K562 (cell line): ENCODE results near the gene CNTROB. TPM values are rescaled to one million over a fixed set of nuclear protein-coding genes. Genes with fewer than 3 reads are reported as not detected.

Source experiments
- ATAC-seq: fragments of 200-7000 bp; cut with Tn5 transposase; 3 replicates; pipeline ENCODE4 v1.9.1; 2020; ENCODE audit warnings: moderate library complexity
- BruUV-seq: library from RNA; stranded (reverse); fragments of 400-500 nt; replicated peaks from 2 replicates; lab custom pipeline; 2021; lab: Mats Ljungman, UMichigan
- CTCF ChIA-PET: fragments of 300-600 bp; formaldehyde crosslinking; extraction: SDS; loops from one replicate; lab custom pipeline; 2021; ENCODE audit warnings: low intra/inter-chr PET ratio; lab: Yijun Ruan, JAX
- POLR2A ChIA-PET: fragments of 300-600, 350-650 bp; sonication (Branson Sonifier 250); formaldehyde crosslinking; extraction: SDS; loops from one replicate; lab custom pipeline; 2021; ENCODE audit warnings: antibody characterized with exemption, inconsistent platforms; lab: Yijun Ruan, JAX
- DNase-seq, 4 experiments: peaks; one replicate each; pipeline versions ENCODE4 v3.0.0 to v3.0.0-alpha.2; 2011 to 2018; ENCODE audit warnings: low spot score in 3 of 4, mixed read lengths in 3 of 4; ENCODE audit errors: extremely low read depth in 1 of 4
- FAIRE-seq: peaks from 2 replicates; lab custom pipeline; 2011; peaks lifted over from hg19 to GRCh38; lab: Jason Lieb, UNC
- H2AFZ ChIP-seq: 2 replicates; pipeline ENCODE4 v1.6.0; 2011; ENCODE audit warnings: low read depth, low read length, control low read depth, inconsistent platforms
- H3K27ac ChIP-seq: fragments of 200-600 bp; 3 replicates; pipeline ENCODE4 v1.8.0; 2011; ENCODE audit warnings: low read depth, mild to moderate bottlenecking, control low read depth, inconsistent platforms, low read length, moderate library complexity, mixed read lengths; ENCODE audit errors: extremely low read depth
- H3K27me3 ChIP-seq, 2 experiments: fragments of 300-600 bp in 1 of 2; 2 replicates in 1 of 2; 3 replicates in 1 of 2; pipeline versions ENCODE4 v1.6.0 to v1.8.0; 2011; ENCODE audit warnings: inconsistent platforms in 2 of 2, low read length in 2 of 2, mild to moderate bottlenecking in 1 of 2, mixed read lengths in 1 of 2, moderate library complexity in 1 of 2; ENCODE audit not compliant: control insufficient read depth in 2 of 2, insufficient read depth in 2 of 2
- H3K36me3 ChIP-seq: fragments of 300-600 bp; 3 replicates; pipeline ENCODE4 v1.8.0; 2011; ENCODE audit warnings: mild to moderate bottlenecking, low read length, inconsistent platforms; ENCODE audit not compliant: control insufficient read depth, insufficient read depth
- H3K4me1 ChIP-seq, 2 experiments: fragments of 200-600 bp in 1 of 2; replicated peaks in 1 of 2; 2 replicates in 1 of 2; 3 replicates in 1 of 2; pipeline versions ENCODE4 v1.5.1 to v1.8.0; 2011; ENCODE audit warnings: inconsistent platforms in 2 of 2, low read length in 2 of 2, mild to moderate bottlenecking in 1 of 2, mixed read lengths in 1 of 2, moderate library complexity in 1 of 2; ENCODE audit not compliant: control insufficient read depth in 2 of 2, insufficient read depth in 2 of 2
- H3K4me2 ChIP-seq: 2 replicates; pipeline ENCODE4 v1.6.1; 2011; ENCODE audit warnings: low read length, control low read depth, inconsistent platforms, mixed read lengths; ENCODE audit not compliant: insufficient read depth
- H3K4me3 ChIP-seq: fragments of 200-600 bp; sonication (generic), shearing (Covaris generic); 2 replicates; pipeline ENCODE4 v1.5.1; 2016; ENCODE audit warnings: control low read depth, inconsistent platforms
- H3K79me2 ChIP-seq: fragments of 200-600 bp; 3 replicates; pipeline ENCODE4 v1.8.0; 2011; ENCODE audit warnings: low read length, inconsistent platforms; ENCODE audit not compliant: control insufficient read depth, insufficient read depth
- H3K9ac ChIP-seq, 2 experiments: 2 replicates each; pipeline versions ENCODE4 v1.6.0 to v1.6.1; 2011; ENCODE audit warnings: low read depth in 2 of 2, low read length in 2 of 2, control low read depth in 1 of 2, inconsistent platforms in 1 of 2, mild to moderate bottlenecking in 1 of 2, mixed read lengths in 1 of 2; ENCODE audit not compliant: insufficient read depth in 1 of 2
- H3K9me1 ChIP-seq: one replicate; pipeline ENCODE4 v1.6.0; 2011; ENCODE audit warnings: inconsistent platforms, mild to moderate bottlenecking, low read length, moderate library complexity; ENCODE audit not compliant: control insufficient read depth, insufficient read depth
- H3K9me3 ChIP-seq: replicated peaks from 2 replicates; pipeline ENCODE4 v1.5.1; 2011; ENCODE audit warnings: low read depth, low read length, inconsistent platforms; ENCODE audit not compliant: control insufficient read depth, insufficient read depth
- H4K20me1 ChIP-seq: replicated peaks from 2 replicates; pipeline ENCODE4 v1.6.1; 2011; ENCODE audit warnings: low read length, inconsistent platforms, mixed read lengths; ENCODE audit not compliant: control insufficient read depth, insufficient read depth
- CREB1 ChIP-seq, 2 experiments: sonication (generic) in 1 of 2; formaldehyde crosslinking in 1 of 2; IDR thresholded peaks; 2 replicates each; pipeline versions ENCODE4 v1.6.1 to v1.8.0; 2012 to 2022; ENCODE audit warnings: inconsistent platforms in 1 of 2, mild to moderate bottlenecking in 1 of 2, missing genetic modification reagents in 1 of 2, moderate library complexity in 1 of 2
- CREB3L1 ChIP-seq: fragments of 450-650 bp; IDR thresholded peaks from 2 replicates; pipeline ENCODE4 v1.6.1; 2014; ENCODE audit warnings: low read depth, mild to moderate bottlenecking, moderate library complexity, borderline replicate concordance
- FUS ChIP-seq: fragments of 200-400 bp; formaldehyde crosslinking; optimal IDR thresholded peaks from 2 replicates; pipeline ENCODE3; 2017; ENCODE audit warnings: low read depth, low read length
- KLF16 ChIP-seq: IDR thresholded peaks from 2 replicates; pipeline ENCODE4 v1.6.1; 2016; ENCODE audit warnings: antibody characterized with exemption
- PYGO2 ChIP-seq: fragments of 450-650 bp; IDR thresholded peaks from 2 replicates; pipeline ENCODE4 v1.6.1; 2016; ENCODE audit warnings: mild to moderate bottlenecking, missing genetic modification characterization, moderate library complexity, missing compliant biosample characterization
- SMAD3 ChIP-seq: fragments of 450-650 bp; formaldehyde crosslinking; conservative IDR thresholded peaks from 2 replicates; pipeline ENCODE4 v1.4.0; 2020; ENCODE audit warnings: mild to moderate bottlenecking
- SRF ChIP-seq, 2 experiments: fragments of 250-450, 450-650 bp in 1 of 2; sonication (Bioruptor Pico) in 1 of 2; sonication (generic) in 1 of 2; formaldehyde crosslinking; IDR thresholded peaks; 2 replicates each; pipeline versions ENCODE4 v1.5.0 to v1.5.1; 2020 to 2022; ENCODE audit warnings: mild to moderate bottlenecking in 1 of 2, missing genetic modification reagents in 1 of 2
- TAF7 ChIP-seq: fragments of 450-650 bp; IDR thresholded peaks from 2 replicates; pipeline ENCODE4 v1.6.1; 2016; ENCODE audit warnings: missing genetic modification characterization, missing compliant biosample characterization
- TAL1 ChIP-seq: fragments of 450-650 bp; IDR thresholded peaks from 2 replicates; pipeline ENCODE4 v1.6.1; 2016; ENCODE audit warnings: mild to moderate bottlenecking
- UBTF ChIP-seq, 2 experiments: IDR thresholded peaks; 2 replicates each; pipeline ENCODE4 v1.6.1; 2012; ENCODE audit warnings: improper control_type of control experiment in 2 of 2, low read depth in 2 of 2, low read length in 2 of 2, borderline replicate concordance in 1 of 2
- ZKSCAN3 ChIP-seq: fragments of 250-450 bp; sonication (Bioruptor Pico); IDR thresholded peaks from 2 replicates; pipeline ENCODE4 v1.4.0; 2020
- ZNF263 ChIP-seq: sonication (generic); formaldehyde crosslinking; IDR thresholded peaks from 2 replicates; pipeline ENCODE4 v1.8.0; 2022; ENCODE audit warnings: mild to moderate bottlenecking, missing genetic modification reagents, borderline replicate concordance
- ZNF395 ChIP-seq: fragments of 200-800 bp; sonication (Bioruptor generic); IDR thresholded peaks from 2 replicates; pipeline ENCODE4 v1.6.1; 2017; ENCODE audit warnings: missing genetic modification characterization, missing compliant biosample characterization
- ZNF561 ChIP-seq: fragments of 450-650 bp; formaldehyde crosslinking; conservative IDR thresholded peaks from 2 replicates; pipeline ENCODE4 v1.4.0; 2020; ENCODE audit warnings: mild to moderate bottlenecking, moderate library complexity
- WGBS: fragments of 100-300 bp; shearing (Covaris generic); methylation state at CpG from one replicate; pipeline ENCODE4 v1.1.6; 2016; ENCODE audit warnings: low coverage, mixed read lengths; ENCODE audit not compliant: insufficient coverage; ENCODE audit errors: missing lambda C conversion rate; 5-methylcytosine and 5-hydroxymethylcytosine counted together
- in situ Hi-C: fragments of 300-500 bp; cut with MboI; formaldehyde crosslinking; loops from 4 replicates; pipeline ENCODE4 v1.15.0; 2018; ENCODE audit warnings: inconsistent platforms, mixed read lengths
- intact Hi-C: fragments of 100-400 bp; cut with micrococcal nuclease; formaldehyde crosslinking; loops from 2 replicates; pipeline ENCODE4 v1.14.2; 2022
- polyA plus RNA-seq, 8 experiments: library from polyadenylated mRNA; depleted of rRNA in 4 of 8; stranded (reverse) in 5 of 8; unstranded in 3 of 8; fragments of >200 nt; fragmentation: Nextera tagmentation in 2 of 8; fragmentation: Illumina TruSeq in 1 of 8; extraction: Ambion mirVana in 2 of 8; extraction: Trizol in 1 of 8; gene quantifications; 2 replicates each; pipeline versions ENCODE4 v1.2.1 to v1.2.3, GENCODE V29; 2011 to 2014; ENCODE audit warnings: inconsistent platforms in 1 of 8, missing spikeins in 1 of 8
- total RNA-seq, 7 experiments: library from RNA; depleted of rRNA in 6 of 7; stranded (reverse); fragments of >200 nt in 6 of 7; fragmentation: Illumina TruSeq in 2 of 7; extraction: Trizol in 2 of 7; gene quantifications; 2 replicates each; pipeline versions ENCODE4 v1.2.1 to v1.2.3, GENCODE V29; 2011 to 2021; ENCODE audit warnings: low replicate concordance in 1 of 7

The CNTROB gene
- total and polyA plus RNA-seq, 9 of the 15 experiments (the other 6 are each of a cell fraction or from before 2014, with no cell fraction given) = 1.9 to 33.3 (median 23.0) TPM

GRCh38 chr17:7944326-7944725 is 12.3 kb downstream of the CNTROB start:
- ATAC-seq (no peak), FAIRE-seq (no peak), DNase-seq (no peak)
- Histone ChIP-seq H3K9ac (no peak overlapping the region; a peak in 1 of 4 replicates), H3K9me3 (no peaks in the 10 kb centered on the region), H4K20me1 (no peaks in the 10 kb centered on the region), H2AFZ (no peak overlapping the region), H3K36me3 (peaks cover 65% of the 10 kb centered on the region), H3K27me3 (no peaks in the 10 kb centered on the region), H3K4me3 (no peak overlapping the region), H3K4me1 (no peaks in the 10 kb centered on the region), H3K9me1 (no peaks in the 10 kb centered on the region), H3K4me2 (no peak overlapping the region), H3K27ac (no peak overlapping the region), H3K79me2 (no peaks in the 10 kb centered on the region)
- ChIA-PET POLR2A (interaction anchor here (0.5 to 1.6 kb wide), 7 partner anchors 9 to 869 kb away, joined by 3 to 7 read pairs (median 3); partner anchors contain the start of genes CNTROB and TRAPPC1), CTCF (no interaction called here)
- in situ Hi-C loops = no loop called here
- 100% methylated on average over 9 of the region's 9 CpGs for WGBS
- no TSS peak for BruUV-seq
- intact Hi-C loops = no loop called here
- no peak for TF ChIP-seq ZNF395
- TF ChIP-seq UBTF (IDR thresholded peaks at IDR 0.05; ENCODE audit: borderline replicate concordance in 1 of 2, low read depth in 2 of 2, low read length in 2 of 2) = no peak
- TF ChIP-seq SRF (CRISPR knock-in tag; IDR thresholded peaks at IDR 0.05) = no peak
- TF ChIP-seq TAF7 = no peak
- no peak for TF ChIP-seq CREB1 (IDR thresholded peaks at IDR 0.05)
- no peak for TF ChIP-seq CREB1 (CRISPR knock-in tag; IDR thresholded peaks at IDR 0.05)
- no peak for TF ChIP-seq ZNF561
- no peak for TF ChIP-seq KLF16
- TF ChIP-seq FUS = no peak
- TF ChIP-seq ZNF263 = no peak
- no peak for TF ChIP-seq SMAD3
- TF ChIP-seq PYGO2 (tag) = no peak
- no peak for TF ChIP-seq ZKSCAN3 (CRISPR knock-in tag)
- TF ChIP-seq CREB3L1 = no peak
- TF ChIP-seq TAL1 = no peak
